Hematopoietic multipotent progenitor cell treated with erythropoietin and hydrocortisone succinate and interleukin-3 and kit ligand, for 15 days (in vitro differentiated cells): Measurements from ENCODE around the gene HOXC10.

Experiments used
- DNase-seq: peaks from one replicate; pipeline ENCODE4 v3.0.0-alpha.2; 2015; ENCODE audit warnings: low spot score

The HOXC10 gene

GRCh38 chr12:53950789-53951576, 34.0 kb upstream of the HOXC10 start:
- no peak for DNase-seq

GRCh38 chr12:53951577-53952334, 33.2 kb upstream of the HOXC10 start:
- DNase-seq, result no peak

- DNase-seq, result no peak
Observed at GRCh38 chr12:53952335-53952694, 32.6 kb upstream of the HOXC10 start.

GRCh38 chr12:53952871-53953734, 31.8 kb upstream of the HOXC10 start:
- no peak for DNase-seq

GRCh38 chr12:53953831-53954693, 30.9 kb upstream of the HOXC10 start:
- no peak for DNase-seq

- no peak for DNase-seq
Observed at GRCh38 chr12:53954694-53955035, 30.3 kb upstream of the HOXC10 start, which contains the start of gene HOXC12. Gene HOXC12 (plus strand): TSS chr12:53954903. CDS start chr12:53954930, 27 bp downstream.

- no peak for DNase-seq
Observed at GRCh38 chr12:53955036-53955775, 29.7 kb upstream of the HOXC10 start.

GRCh38 chr12:53955776-53956250, 29.1 kb upstream of the HOXC10 start:
- no peak for DNase-seq

- no peak for DNase-seq
Observed at GRCh38 chr12:53956251-53956887, 28.6 kb upstream of the HOXC10 start.

GRCh38 chr12:53956914-53957536, 27.9 kb upstream of the HOXC10 start:
- DNase-seq, result no peak

- no peak for DNase-seq
Observed at GRCh38 chr12:53958128-53958527, 26.8 kb upstream of the HOXC10 start.

GRCh38 chr12:53959314-53959713, 25.6 kb upstream of the HOXC10 start:
- DNase-seq, result no peak

GRCh38 chr12:53960187-53961024, 24.5 kb upstream of the HOXC10 start:
- DNase-seq, result no peak

GRCh38 chr12:53961025-53961761, 23.8 kb upstream of the HOXC10 start:
- no peak for DNase-seq

GRCh38 chr12:53963005-53963404, 21.9 kb upstream of the HOXC10 start:
- no peak for DNase-seq

GRCh38 chr12:53963434-53964314, 21.3 kb upstream of the HOXC10 start:
- DNase-seq, result no peak

GRCh38 chr12:53964315-53964713, 20.6 kb upstream of the HOXC10 start:
- DNase-seq, result no peak
